Hepatocyte (in vitro differentiated cells): ENCODE data around the gene RPL10A. TPM values are rescaled to one million over a fixed set of nuclear protein-coding genes. Genes with fewer than 3 reads are reported as not detected.
A peak's percentile ranks its signal among the peaks of the same experiment; 100 is the strongest.

Source experiments
- DNase-seq: peaks from one replicate; pipeline ENCODE4 v3.0.0-alpha.2; 2016; ENCODE audit warnings: low spot score
- H2AFZ ChIP-seq: fragments of 200-600 bp; sonication (generic); 2 replicates; pipeline ENCODE4 v1.6.0; 2016; ENCODE audit warnings: antibody characterized with exemption, mild to moderate bottlenecking
- H3K27ac ChIP-seq: fragments of 200-600 bp; sonication (generic); 2 replicates; pipeline ENCODE4 v1.5.1; 2016; ENCODE audit warnings: mild to moderate bottlenecking
- H3K27me3 ChIP-seq: fragments of 200-600 bp; sonication (generic); 2 replicates; pipeline ENCODE4 v1.6.1; 2016
- H3K36me3 ChIP-seq: fragments of 200-600 bp; sonication (generic); replicated peaks from 2 replicates; pipeline ENCODE4 v1.5.1; 2016; ENCODE audit warnings: low read depth; ENCODE audit not compliant: insufficient read depth
- H3K4me1 ChIP-seq: fragments of 200-600 bp; sonication (generic); 2 replicates; pipeline ENCODE4 v1.5.1; 2016; ENCODE audit warnings: mild to moderate bottlenecking, moderate library complexity; ENCODE audit not compliant: insufficient read depth
- H3K4me2 ChIP-seq: fragments of 200-600 bp; sonication (generic); 2 replicates; pipeline ENCODE4 v1.6.0; 2016
- H3K4me3 ChIP-seq: fragments of 200-600 bp; sonication (generic); 2 replicates; pipeline ENCODE4 v1.5.1; 2016; ENCODE audit warnings: mild to moderate bottlenecking
- H3K79me2 ChIP-seq: fragments of 200-600 bp; sonication (generic); 2 replicates; pipeline ENCODE4 v1.6.0; 2017; ENCODE audit warnings: mild to moderate bottlenecking
- H3K9me2 ChIP-seq: fragments of 200-600 bp; sonication (generic); replicated peaks from 2 replicates; pipeline ENCODE4 v1.6.0; 2017; ENCODE audit warnings: mild to moderate bottlenecking; ENCODE audit not compliant: insufficient read depth
- H3K9me3 ChIP-seq: fragments of 200-600 bp; sonication (generic); 2 replicates; pipeline ENCODE4 v1.5.1; 2016; ENCODE audit warnings: low read depth, mild to moderate bottlenecking
- H4K20me1 ChIP-seq: fragments of 200-600 bp; sonication (generic); 2 replicates; pipeline ENCODE4 v1.6.0; 2016; ENCODE audit warnings: mild to moderate bottlenecking; ENCODE audit not compliant: insufficient read depth, poor library complexity, severe bottlenecking
- EZH2 ChIP-seq: fragments of 200-600 bp; sonication (generic); IDR thresholded peaks from 2 replicates; pipeline ENCODE4 v1.6.1; 2016; ENCODE audit warnings: antibody characterized with exemption, mild to moderate bottlenecking, borderline replicate concordance
- EZH2phosphoT487 ChIP-seq: fragments of 200-600 bp; sonication (generic); IDR thresholded peaks from one replicate; pipeline ENCODE4 v1.6.1; 2018; ENCODE audit warnings: antibody characterized with exemption, mild to moderate bottlenecking, low read depth, moderate library complexity; ENCODE audit not compliant: unreplicated experiment, severe bottlenecking
- WGBS: methylation state at CpG from one replicate; pipeline ENCODE4 v1.1.6; 2016; ENCODE audit warnings: low lambda C conversion rate; ENCODE audit errors: missing lambda C conversion rate; 5-methylcytosine and 5-hydroxymethylcytosine counted together
- polyA plus RNA-seq: library from polyadenylated mRNA; unstranded; fragments of >200 nt; fragmentation: Nextera tagmentation; extraction: Ambion mirVana; gene quantifications from 2 replicates; pipeline ENCODE4 v1.2.1, GENCODE V29; 2016
- total RNA-seq: library from RNA; depleted of rRNA; stranded (reverse); fragments of >200 nt; gene quantifications from 2 replicates; pipeline ENCODE4 v1.2.3, GENCODE V29; 2014
- TF ChIP-seq, protein P1 (sequence below): fragments of 200-600 bp; sonication (generic); IDR thresholded peaks from 2 replicates; pipeline ENCODE4 v1.5.1; 2016; ENCODE audit warnings: antibody characterized with exemption, mild to moderate bottlenecking; ENCODE audit not compliant: poor library complexity

Gene RPL10A
- total and polyA plus RNA-seq, 2 experiments from 2014 or later = 308 to 1,102 TPM

DNA sequence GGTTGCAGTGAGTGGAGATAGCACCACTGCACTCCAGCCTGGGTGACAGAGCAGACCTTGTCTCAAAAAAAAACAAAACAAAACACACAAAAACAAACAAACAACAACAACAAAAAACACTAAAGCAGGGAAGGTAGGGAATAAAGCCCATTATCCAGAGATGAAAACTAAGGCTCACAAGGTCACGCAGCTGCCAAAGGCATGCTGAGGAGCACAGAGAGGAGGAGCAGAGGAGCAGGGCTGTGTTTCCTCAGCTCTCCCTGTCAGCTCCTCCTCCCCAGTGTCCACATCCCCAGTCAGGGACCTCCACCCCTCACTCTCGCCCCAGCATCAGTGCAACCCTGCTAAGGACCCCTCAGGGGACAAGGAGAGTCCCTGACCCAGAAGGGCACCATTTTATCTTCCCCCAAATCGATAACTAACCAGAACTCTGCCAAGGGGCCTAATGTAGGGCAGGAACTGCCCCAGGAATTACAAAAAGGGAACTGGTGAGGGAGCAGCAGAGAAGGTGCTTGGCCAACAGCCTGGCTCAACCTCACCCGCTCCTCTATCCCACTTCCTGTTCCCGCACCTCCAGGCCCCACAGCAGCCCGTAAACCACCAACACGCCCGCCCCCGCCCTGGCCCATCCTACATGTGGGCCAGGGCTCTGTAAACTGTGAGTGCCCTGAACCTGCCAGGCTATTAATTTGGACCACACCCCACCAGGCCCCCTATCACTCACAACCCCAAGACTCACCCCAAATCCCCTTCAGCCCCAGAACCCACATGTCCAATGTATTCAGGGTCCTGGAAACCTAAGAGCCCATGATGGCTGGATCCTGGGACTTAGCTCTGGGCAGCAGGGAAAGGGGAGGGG is 19.7 kb downstream of the RPL10A start:
- Histone ChIP-seq H3K27me3 (no peaks in the 10 kb centered on the region), H2AFZ (no peak overlapping the region), H3K9me2 (no peaks in the 10 kb centered on the region), H3K4me1 (peaks cover 80% of the 10 kb centered on the region), H3K4me3 (no peak overlapping the region), H3K9me3 (no peaks in the 10 kb centered on the region), H3K36me3 (no peaks in the 10 kb centered on the region), H3K79me2 (peaks cover 95% of the 10 kb centered on the region), H3K27ac (peak overlapping the region; percentile 97), H4K20me1 (peaks cover 63% of the 10 kb centered on the region), H3K4me2 (peak overlapping the region; percentile 57)
- WGBS = 48% methylated on average over 9 of the region's 9 CpGs
- TF ChIP-seq EZH2phosphoT487 (no peak), EZH2 (no peak)
- TF ChIP-seq, protein P1, sequence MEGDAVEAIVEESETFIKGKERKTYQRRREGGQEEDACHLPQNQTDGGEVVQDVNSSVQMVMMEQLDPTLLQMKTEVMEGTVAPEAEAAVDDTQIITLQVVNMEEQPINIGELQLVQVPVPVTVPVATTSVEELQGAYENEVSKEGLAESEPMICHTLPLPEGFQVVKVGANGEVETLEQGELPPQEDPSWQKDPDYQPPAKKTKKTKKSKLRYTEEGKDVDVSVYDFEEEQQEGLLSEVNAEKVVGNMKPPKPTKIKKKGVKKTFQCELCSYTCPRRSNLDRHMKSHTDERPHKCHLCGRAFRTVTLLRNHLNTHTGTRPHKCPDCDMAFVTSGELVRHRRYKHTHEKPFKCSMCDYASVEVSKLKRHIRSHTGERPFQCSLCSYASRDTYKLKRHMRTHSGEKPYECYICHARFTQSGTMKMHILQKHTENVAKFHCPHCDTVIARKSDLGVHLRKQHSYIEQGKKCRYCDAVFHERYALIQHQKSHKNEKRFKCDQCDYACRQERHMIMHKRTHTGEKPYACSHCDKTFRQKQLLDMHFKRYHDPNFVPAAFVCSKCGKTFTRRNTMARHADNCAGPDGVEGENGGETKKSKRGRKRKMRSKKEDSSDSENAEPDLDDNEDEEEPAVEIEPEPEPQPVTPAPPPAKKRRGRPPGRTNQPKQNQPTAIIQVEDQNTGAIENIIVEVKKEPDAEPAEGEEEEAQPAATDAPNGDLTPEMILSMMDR = no peak
- DNase-seq = peak; percentile 60

DNA sequence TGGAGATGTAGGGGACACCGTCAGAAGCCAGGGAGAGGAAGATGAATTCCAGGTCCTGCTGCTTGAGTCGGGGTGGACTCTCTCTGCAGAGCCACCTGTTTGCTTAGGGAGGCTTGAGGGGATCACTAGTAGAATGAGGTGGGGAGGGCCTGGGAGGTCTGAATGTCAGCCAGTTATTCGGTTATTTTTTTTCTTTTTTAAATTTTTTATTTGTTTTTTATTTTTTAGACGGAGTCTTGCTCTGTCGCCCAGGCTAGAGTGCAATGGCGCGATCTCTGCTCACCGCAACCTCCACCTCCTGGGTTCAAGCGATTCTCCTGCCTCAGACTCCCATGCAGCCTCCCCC is 20.3 kb downstream of the RPL10A start:
- Histone ChIP-seq H3K4me1 (peaks cover 86% of the 10 kb centered on the region), H3K27ac (peak overlapping the region; percentile 97), H3K27me3 (no peaks in the 10 kb centered on the region), H3K4me2 (peak overlapping the region; percentile 57), H3K9me3 (no peaks in the 10 kb centered on the region), H3K79me2 (peaks cover 97% of the 10 kb centered on the region), H3K36me3 (no peaks in the 10 kb centered on the region), H2AFZ (no peak overlapping the region), H4K20me1 (peaks cover 69% of the 10 kb centered on the region), H3K4me3 (no peak overlapping the region), H3K9me2 (no peaks in the 10 kb centered on the region)
- TF ChIP-seq EZH2 (no peak), EZH2phosphoT487 (no peak)
- TF ChIP-seq, protein P1 = no peak
- WGBS = 77% methylated on average over 9 of the region's 9 CpGs
- no peak for DNase-seq

DNA sequence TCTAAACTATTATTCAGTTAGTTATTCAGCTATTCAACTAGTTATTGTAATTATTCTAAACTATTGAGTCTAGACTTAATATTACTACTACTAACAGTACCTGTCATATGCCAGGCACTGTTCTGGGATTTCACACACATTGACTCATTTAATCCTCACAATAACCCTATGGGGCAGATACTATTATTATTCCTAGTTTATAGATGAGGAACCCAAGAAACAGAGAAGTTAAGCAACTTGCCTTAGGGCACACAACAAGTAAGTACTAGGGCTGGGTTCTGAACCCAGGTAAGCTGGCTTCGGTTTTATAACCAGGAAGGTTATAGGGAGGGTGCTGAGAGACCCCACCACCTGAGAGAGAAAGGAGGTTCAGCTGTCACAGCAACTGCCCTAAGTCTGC is 20.9 kb downstream of the RPL10A start:
- Histone ChIP-seq H3K36me3 (no peaks in the 10 kb centered on the region), H3K27me3 (no peaks in the 10 kb centered on the region), H2AFZ (no peak overlapping the region), H4K20me1 (peaks cover 74% of the 10 kb centered on the region), H3K4me3 (no peak overlapping the region), H3K9me3 (no peaks in the 10 kb centered on the region), H3K79me2 (peaks cover 98% of the 10 kb centered on the region), H3K9me2 (no peaks in the 10 kb centered on the region), H3K4me1 (peaks cover 92% of the 10 kb centered on the region), H3K4me2 (peak overlapping the region; percentile 57), H3K27ac (peak overlapping the region; percentile 97)
- no peak for DNase-seq
- TF ChIP-seq, protein P1 = no peak
- no peak for TF ChIP-seq EZH2
- no peak for TF ChIP-seq EZH2phosphoT487
- 93% methylated on average over 1 of the region's 1 CpG for WGBS
